ENCODE data around the gene ADARB2.

The ADARB2 gene

GRCh38 chr10:1299041-1299726, 438.1 kb downstream of the ADARB2 start:
- Histone ChIP-seq H3K4me1 (ENCODE audit: low read depth, poor library complexity, severe bottlenecking) (no peaks in the 10 kb centered on the region), H3K4me2 (no peak overlapping the region), H4K20me1 (ENCODE audit: insufficient read depth) (no peaks in the 10 kb centered on the region), H2AFZ (ENCODE audit: low read depth) (no peak overlapping the region), H3K36me3 (ENCODE audit: insufficient read depth) (no peaks in the 10 kb centered on the region), H3K9ac (no peak overlapping the region), H3K79me2 (ENCODE audit: insufficient read depth, low read depth) (no peaks in the 10 kb centered on the region), H3K27ac (no peak overlapping the region), H3K27me3 (ENCODE audit: insufficient read depth, low read depth) (no peaks in the 10 kb centered on the region), H3K4me3 (IDR thresholded peaks at IDR 0.05; ENCODE audit: insufficient read depth, low read depth, low read length) (no peak overlapping the region)
- no peak for TF ChIP-seq CTCF (conservative IDR thresholded peaks at IDR 0.05; ENCODE audit: low read depth, low read length)

GRCh38 chr10:1297566-1298301, 439.6 kb downstream of the ADARB2 start:
- no peak overlapping the region for H2AFZ ChIP-seq (ENCODE audit: low read depth)
- H3K79me2 ChIP-seq (ENCODE audit: insufficient read depth, low read depth): no peaks in the 10 kb centered on the region
- no peak overlapping the region for H3K4me2 ChIP-seq
- no peaks in the 10 kb centered on the region for H3K36me3 ChIP-seq (ENCODE audit: insufficient read depth)
- H3K9ac ChIP-seq: no peak overlapping the region
- H4K20me1 ChIP-seq (ENCODE audit: insufficient read depth): no peaks in the 10 kb centered on the region
- H3K27ac ChIP-seq: no peak overlapping the region
- no peaks in the 10 kb centered on the region for H3K4me1 ChIP-seq (ENCODE audit: low read depth, poor library complexity, severe bottlenecking)
- no peak overlapping the region for H3K4me3 ChIP-seq (IDR thresholded peaks at IDR 0.05; ENCODE audit: insufficient read depth, low read depth, low read length)
- no peaks in the 10 kb centered on the region for H3K27me3 ChIP-seq (ENCODE audit: insufficient read depth, low read depth)
- no peak for TF ChIP-seq CTCF (conservative IDR thresholded peaks at IDR 0.05; ENCODE audit: low read depth, low read length)

GRCh38 chr10:1295756-1296480, 441.4 kb downstream of the ADARB2 start:
- no peaks in the 10 kb centered on the region for H3K79me2 ChIP-seq (ENCODE audit: insufficient read depth, low read depth)
- H3K36me3 ChIP-seq (ENCODE audit: insufficient read depth): no peaks in the 10 kb centered on the region
- H3K4me3 ChIP-seq (IDR thresholded peaks at IDR 0.05; ENCODE audit: insufficient read depth, low read depth, low read length): no peak overlapping the region
- no peak for TF ChIP-seq CTCF (conservative IDR thresholded peaks at IDR 0.05; ENCODE audit: low read depth, low read length)
- H3K27me3 ChIP-seq (ENCODE audit: insufficient read depth, low read depth): no peaks in the 10 kb centered on the region
- no peak overlapping the region for H3K9ac ChIP-seq
- H4K20me1 ChIP-seq (ENCODE audit: insufficient read depth): no peaks in the 10 kb centered on the region
- no peaks in the 10 kb centered on the region for H3K4me1 ChIP-seq (ENCODE audit: low read depth, poor library complexity, severe bottlenecking)
- H3K27ac ChIP-seq: no peak overlapping the region
- H3K4me2 ChIP-seq: no peak overlapping the region
- no peak overlapping the region for H2AFZ ChIP-seq (ENCODE audit: low read depth)

- Histone ChIP-seq H3K4me1 (ENCODE audit: low read depth, poor library complexity, severe bottlenecking) (no peaks in the 10 kb centered on the region), H3K4me3 (IDR thresholded peaks at IDR 0.05; ENCODE audit: insufficient read depth, low read depth, low read length) (no peak overlapping the region), H3K79me2 (ENCODE audit: insufficient read depth, low read depth) (no peaks in the 10 kb centered on the region), H3K9ac (no peak overlapping the region), H3K27ac (no peak overlapping the region), H2AFZ (ENCODE audit: low read depth) (no peak overlapping the region), H3K27me3 (ENCODE audit: insufficient read depth, low read depth) (no peaks in the 10 kb centered on the region), H3K4me2 (no peak overlapping the region), H3K36me3 (ENCODE audit: insufficient read depth) (no peaks in the 10 kb centered on the region), H4K20me1 (ENCODE audit: insufficient read depth) (no peaks in the 10 kb centered on the region)
- TF ChIP-seq CTCF (conservative IDR thresholded peaks at IDR 0.05; ENCODE audit: low read depth, low read length): no peak
These were observed 442.6 kb downstream of the ADARB2 start for GRCh38 chr10:1294748-1295147.
